Measurements from ENCODE around the gene GSTCD.

Gene GSTCD

DNA sequence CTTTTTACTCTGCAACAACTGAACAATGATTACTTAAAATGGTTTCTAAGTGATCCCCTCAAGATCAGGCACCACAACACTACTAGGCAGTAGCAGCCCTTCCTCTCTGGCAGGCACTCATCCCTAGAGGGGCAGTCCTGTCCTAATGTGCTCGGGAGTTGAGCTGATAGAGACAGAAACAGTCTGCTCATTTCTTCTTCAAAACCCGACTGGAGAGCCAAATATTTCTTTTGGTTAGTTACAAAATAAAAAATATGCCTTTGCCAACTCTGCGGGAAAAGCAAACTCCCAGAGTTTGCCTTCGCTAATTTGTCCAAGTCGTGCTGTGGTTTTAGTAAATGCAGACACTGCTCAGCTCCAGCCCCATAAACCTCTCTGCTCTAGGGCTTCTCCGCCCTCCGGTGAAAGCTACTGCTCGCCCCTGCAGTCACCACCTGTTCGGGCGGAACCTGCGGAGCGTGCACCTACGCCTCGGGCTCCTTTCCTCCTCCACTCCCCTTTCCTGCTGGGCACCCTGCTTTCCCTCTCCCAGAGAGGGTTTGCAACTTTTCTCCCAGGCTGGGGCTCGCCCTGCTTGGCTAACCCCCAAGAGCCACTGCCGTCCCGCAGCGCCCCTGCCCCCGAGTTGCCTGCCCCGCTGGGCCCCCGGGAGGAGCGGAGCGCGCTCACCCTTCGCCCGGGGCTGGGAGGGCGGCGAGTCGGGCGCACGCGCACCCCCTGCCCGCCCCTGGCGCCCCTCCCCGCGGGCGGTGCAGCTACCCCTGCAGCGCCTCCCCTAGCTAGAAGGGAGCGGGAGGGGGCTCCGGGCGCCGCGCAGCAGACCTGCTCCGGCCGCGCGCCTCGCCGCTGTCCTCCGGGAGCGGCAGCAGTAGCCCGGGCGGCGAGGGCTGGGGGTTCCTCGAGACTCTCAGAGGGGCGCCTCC lies 186.3 kb downstream of the GSTCD start, which contains the start of gene NPNT (continued):
- TF ChIP-seq, protein P1, sequence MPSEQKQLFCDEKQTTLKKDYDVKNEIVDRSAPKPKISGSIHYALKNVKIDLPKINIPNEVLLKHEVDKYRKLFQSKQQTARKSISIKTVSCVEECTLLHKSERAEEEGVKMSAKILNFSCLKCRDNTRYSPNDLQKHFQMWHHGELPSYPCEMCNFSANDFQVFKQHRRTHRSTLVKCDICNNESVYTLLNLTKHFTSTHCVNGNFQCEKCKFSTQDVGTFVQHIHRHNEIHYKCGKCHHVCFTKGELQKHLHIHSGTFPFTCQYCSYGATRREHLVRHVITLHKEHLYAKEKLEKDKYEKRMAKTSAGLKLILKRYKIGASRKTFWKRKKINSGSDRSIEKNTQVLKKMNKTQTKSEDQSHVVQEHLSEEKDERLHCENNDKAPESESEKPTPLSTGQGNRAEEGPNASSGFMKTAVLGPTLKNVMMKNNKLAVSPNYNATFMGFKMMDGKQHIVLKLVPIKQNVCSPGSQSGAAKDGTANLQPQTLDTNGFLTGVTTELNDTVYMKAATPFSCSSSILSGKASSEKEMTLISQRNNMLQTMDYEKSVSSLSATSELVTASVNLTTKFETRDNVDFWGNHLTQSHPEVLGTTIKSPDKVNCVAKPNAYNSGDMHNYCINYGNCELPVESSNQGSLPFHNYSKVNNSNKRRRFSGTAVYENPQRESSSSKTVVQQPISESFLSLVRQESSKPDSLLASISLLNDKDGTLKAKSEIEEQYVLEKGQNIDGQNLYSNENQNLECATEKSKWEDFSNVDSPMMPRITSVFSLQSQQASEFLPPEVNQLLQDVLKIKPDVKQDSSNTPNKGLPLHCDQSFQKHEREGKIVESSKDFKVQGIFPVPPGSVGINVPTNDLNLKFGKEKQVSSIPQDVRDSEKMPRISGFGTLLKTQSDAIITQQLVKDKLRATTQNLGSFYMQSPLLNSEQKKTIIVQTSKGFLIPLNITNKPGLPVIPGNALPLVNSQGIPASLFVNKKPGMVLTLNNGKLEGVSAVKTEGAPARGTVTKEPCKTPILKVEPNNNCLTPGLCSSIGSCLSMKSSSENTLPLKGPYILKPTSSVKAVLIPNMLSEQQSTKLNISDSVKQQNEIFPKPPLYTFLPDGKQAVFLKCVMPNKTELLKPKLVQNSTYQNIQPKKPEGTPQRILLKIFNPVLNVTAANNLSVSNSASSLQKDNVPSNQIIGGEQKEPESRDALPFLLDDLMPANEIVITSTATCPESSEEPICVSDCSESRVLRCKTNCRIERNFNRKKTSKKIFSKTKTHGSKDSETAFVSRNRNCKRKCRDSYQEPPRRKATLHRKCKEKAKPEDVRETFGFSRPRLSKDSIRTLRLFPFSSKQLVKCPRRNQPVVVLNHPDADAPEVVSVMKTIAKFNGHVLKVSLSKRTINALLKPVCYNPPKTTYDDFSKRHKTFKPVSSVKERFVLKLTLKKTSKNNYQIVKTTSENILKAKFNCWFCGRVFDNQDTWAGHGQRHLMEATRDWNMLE (tag by site-specific recombination; conservative IDR thresholded peaks at IDR 0.05; ENCODE audit: low read depth) = no peak
- TF ChIP-seq ZNF621 (tag by site-specific recombination; IDR thresholded peaks at IDR 0.05) (no peak), FEZF1 (tag by site-specific recombination; IDR thresholded peaks at IDR 0.05) (peak; percentile 78), ZXDB (tag by site-specific recombination; IDR thresholded peaks at IDR 0.05) (peak; percentile 91), ZNF624 (tag by site-specific recombination; IDR thresholded peaks at IDR 0.05) (no peak), ZEB2 (tag by site-specific recombination; IDR thresholded peaks at IDR 0.05) (0 out of 2 replicates have a peak, but pooled peaks have one; percentile 26), ZNF132 (tag by site-specific recombination; IDR thresholded peaks at IDR 0.05; ENCODE audit: borderline replicate concordance) (no peak), HOXC10 (CRISPR knock-in tag; IDR thresholded peaks at IDR 0.05) (no peak), ZNF341 (tag by site-specific recombination; IDR thresholded peaks at IDR 0.05; ENCODE audit: low read depth) (peak; percentile 61), ZNF223 (tag by site-specific recombination; IDR thresholded peaks at IDR 0.05) (no peak), KLF10 (tag by site-specific recombination; IDR thresholded peaks at IDR 0.05) (no peak), ZSCAN30 (tag by site-specific recombination; IDR thresholded peaks at IDR 0.05) (no peak), ZNF529 (tag by site-specific recombination; IDR thresholded peaks at IDR 0.05; ENCODE audit: insufficient replicate concordance) (no peak), ZNF664 (tag by site-specific recombination; IDR thresholded peaks at IDR 0.05) (no peak), ZNF214 (tag by site-specific recombination; IDR thresholded peaks at IDR 0.05; ENCODE audit: borderline replicate concordance) (no peak), ZNF561 (tag by site-specific recombination; IDR thresholded peaks at IDR 0.05; ENCODE audit: borderline replicate concordance) (no peak), ZNF121 (tag by site-specific recombination; IDR thresholded peaks at IDR 0.05) (no peak), ZNF768 (tag by site-specific recombination; IDR thresholded peaks at IDR 0.05) (no peak), ZNF202 (tag by site-specific recombination; IDR thresholded peaks at IDR 0.05; ENCODE audit: borderline replicate concordance) (no peak), ZNF146 (tag by site-specific recombination; IDR thresholded peaks at IDR 0.05) (no peak), ZNF211 (tag by site-specific recombination; IDR thresholded peaks at IDR 0.05; ENCODE audit: low read depth) (no peak)
- TF ChIP-seq, protein P2, sequence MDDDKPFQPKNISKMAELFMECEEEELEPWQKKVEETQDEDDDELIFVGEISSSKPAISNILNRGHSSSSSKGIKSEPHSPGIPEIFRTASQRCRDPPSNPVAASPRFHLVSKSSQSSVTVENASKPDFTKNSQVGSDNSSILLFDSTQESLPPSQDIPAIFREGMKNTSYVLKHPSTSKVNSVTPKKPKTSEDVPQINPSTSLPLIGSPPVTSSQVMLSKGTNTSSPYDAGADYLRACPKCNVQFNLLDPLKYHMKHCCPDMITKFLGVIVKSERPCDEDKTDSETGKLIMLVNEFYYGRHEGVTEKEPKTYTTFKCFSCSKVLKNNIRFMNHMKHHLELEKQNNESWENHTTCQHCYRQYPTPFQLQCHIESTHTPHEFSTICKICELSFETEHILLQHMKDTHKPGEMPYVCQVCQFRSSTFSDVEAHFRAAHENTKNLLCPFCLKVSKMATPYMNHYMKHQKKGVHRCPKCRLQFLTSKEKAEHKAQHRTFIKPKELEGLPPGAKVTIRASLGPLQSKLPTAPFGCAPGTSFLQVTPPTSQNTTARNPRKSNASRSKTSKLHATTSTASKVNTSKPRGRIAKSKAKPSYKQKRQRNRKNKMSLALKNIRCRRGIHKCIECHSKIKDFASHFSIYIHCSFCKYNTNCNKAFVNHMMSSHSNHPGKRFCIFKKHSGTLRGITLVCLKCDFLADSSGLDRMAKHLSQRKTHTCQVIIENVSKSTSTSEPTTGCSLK (tag by site-specific recombination; IDR thresholded peaks at IDR 0.05) = no peak
- TF ChIP-seq, protein P3, sequence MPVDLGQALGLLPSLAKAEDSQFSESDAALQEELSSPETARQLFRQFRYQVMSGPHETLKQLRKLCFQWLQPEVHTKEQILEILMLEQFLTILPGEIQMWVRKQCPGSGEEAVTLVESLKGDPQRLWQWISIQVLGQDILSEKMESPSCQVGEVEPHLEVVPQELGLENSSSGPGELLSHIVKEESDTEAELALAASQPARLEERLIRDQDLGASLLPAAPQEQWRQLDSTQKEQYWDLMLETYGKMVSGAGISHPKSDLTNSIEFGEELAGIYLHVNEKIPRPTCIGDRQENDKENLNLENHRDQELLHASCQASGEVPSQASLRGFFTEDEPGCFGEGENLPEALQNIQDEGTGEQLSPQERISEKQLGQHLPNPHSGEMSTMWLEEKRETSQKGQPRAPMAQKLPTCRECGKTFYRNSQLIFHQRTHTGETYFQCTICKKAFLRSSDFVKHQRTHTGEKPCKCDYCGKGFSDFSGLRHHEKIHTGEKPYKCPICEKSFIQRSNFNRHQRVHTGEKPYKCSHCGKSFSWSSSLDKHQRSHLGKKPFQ (tag by site-specific recombination; IDR thresholded peaks at IDR 0.05) = no peak
- TF ChIP-seq, protein P4, sequence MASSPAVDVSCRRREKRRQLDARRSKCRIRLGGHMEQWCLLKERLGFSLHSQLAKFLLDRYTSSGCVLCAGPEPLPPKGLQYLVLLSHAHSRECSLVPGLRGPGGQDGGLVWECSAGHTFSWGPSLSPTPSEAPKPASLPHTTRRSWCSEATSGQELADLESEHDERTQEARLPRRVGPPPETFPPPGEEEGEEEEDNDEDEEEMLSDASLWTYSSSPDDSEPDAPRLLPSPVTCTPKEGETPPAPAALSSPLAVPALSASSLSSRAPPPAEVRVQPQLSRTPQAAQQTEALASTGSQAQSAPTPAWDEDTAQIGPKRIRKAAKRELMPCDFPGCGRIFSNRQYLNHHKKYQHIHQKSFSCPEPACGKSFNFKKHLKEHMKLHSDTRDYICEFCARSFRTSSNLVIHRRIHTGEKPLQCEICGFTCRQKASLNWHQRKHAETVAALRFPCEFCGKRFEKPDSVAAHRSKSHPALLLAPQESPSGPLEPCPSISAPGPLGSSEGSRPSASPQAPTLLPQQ (tag by site-specific recombination; IDR thresholded peaks at IDR 0.05) = 0 out of 2 replicates have a peak, but pooled peaks have one; percentile 10
- TF ChIP-seq, protein P5, sequence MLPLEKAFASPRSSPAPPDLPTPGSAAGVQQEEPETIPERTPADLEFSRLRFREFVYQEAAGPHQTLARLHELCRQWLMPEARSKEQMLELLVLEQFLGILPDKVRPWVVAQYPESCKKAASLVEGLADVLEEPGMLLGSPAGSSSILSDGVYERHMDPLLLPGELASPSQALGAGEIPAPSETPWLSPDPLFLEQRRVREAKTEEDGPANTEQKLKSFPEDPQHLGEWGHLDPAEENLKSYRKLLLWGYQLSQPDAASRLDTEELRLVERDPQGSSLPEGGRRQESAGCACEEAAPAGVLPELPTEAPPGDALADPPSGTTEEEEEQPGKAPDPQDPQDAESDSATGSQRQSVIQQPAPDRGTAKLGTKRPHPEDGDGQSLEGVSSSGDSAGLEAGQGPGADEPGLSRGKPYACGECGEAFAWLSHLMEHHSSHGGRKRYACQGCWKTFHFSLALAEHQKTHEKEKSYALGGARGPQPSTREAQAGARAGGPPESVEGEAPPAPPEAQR (tag by site-specific recombination; IDR thresholded peaks at IDR 0.05) = no peak
- TF ChIP-seq, protein P6, sequence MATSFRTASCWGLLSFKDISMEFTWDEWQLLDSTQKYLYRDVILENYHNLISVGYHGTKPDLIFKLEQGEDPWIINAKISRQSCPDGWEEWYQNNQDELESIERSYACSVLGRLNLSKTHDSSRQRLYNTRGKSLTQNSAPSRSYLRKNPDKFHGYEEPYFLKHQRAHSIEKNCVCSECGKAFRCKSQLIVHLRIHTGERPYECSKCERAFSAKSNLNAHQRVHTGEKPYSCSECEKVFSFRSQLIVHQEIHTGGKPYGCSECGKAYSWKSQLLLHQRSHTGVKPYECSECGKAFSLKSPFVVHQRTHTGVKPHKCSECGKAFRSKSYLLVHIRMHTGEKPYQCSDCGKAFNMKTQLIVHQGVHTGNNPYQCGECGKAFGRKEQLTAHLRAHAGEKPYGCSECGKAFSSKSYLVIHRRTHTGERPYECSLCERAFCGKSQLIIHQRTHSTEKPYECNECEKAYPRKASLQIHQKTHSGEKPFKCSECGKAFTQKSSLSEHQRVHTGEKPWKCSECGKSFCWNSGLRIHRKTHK (tag by site-specific recombination; IDR thresholded peaks at IDR 0.05) = no peak
